ENCODE data around the gene NPTXR.

The NPTXR gene

GRCh38 chr22:38867471-38868285, 23.9 kb upstream of the NPTXR start:
- Histone ChIP-seq H2AK5ac (ENCODE audit: low read length) (no peak overlapping the region), H4K91ac (ENCODE audit: low read depth, low read length) (no peak overlapping the region), H2BK12ac (ENCODE audit: low read length) (no peak overlapping the region), H3K4me1 (ENCODE audit: control insufficient read depth in 1 of 2, insufficient read depth in 2 of 2, low read length in 2 of 2) (peaks cover 0 to 1% of the 10 kb centered on the region in 2 experiments), H3K4me3 (ENCODE audit: low read depth, low read length) (no peak overlapping the region), H3K4ac (ENCODE audit: low read depth, low read length) (no peak overlapping the region), H3K36me3 (ENCODE audit: control insufficient read depth in 1 of 2, insufficient read depth in 2 of 2, low read length in 2 of 2) (peaks cover 4 to 11% of the 10 kb centered on the region in 2 experiments), H3K9ac (ENCODE audit: low read length) (no peak overlapping the region), H4K12ac (ENCODE audit: low read depth, low read length) (no peak overlapping the region), H3K79me2 (ENCODE audit: control insufficient read depth, insufficient read depth, low read length, poor library complexity) (peaks cover 3% of the 10 kb centered on the region), H2BK120ac (ENCODE audit: insufficient read depth, low read length, poor library complexity) (no peak overlapping the region), H2BK5ac (ENCODE audit: low read depth, low read length, poor library complexity) (no peak overlapping the region), H3K14ac (ENCODE audit: low read length) (no peak overlapping the region), H3K27me3 (ENCODE audit: insufficient read depth, low read length) (no peaks in the 10 kb centered on the region), H3K18ac (ENCODE audit: low read length) (no peak overlapping the region), H3K27ac (ENCODE audit: low read depth, low read length) (no peak overlapping the region), H3K79me1 (ENCODE audit: low read length) (peaks cover 4% of the 10 kb centered on the region), H3K23ac (ENCODE audit: low read length) (no peak overlapping the region), H3K9me3 (ENCODE audit: insufficient read depth, low read depth, low read length) (no peaks in the 10 kb centered on the region), H2AFZ (ENCODE audit: insufficient read depth, low read length, poor library complexity) (no peak overlapping the region), H4K8ac (ENCODE audit: low read depth, low read length) (no peak overlapping the region), H3K4me2 (ENCODE audit: low read length) (no peak overlapping the region)
- no peak for DNase-seq
- WGBS (ENCODE audit: extremely low coverage, insufficient coverage, insufficient read length) = no CpG with 5 or more reads among the region's 18 CpGs

- peaks cover 0 to 1% of the 10 kb centered on the region in 2 experiments for H3K4me1 ChIP-seq (ENCODE audit: control insufficient read depth in 1 of 2, insufficient read depth in 2 of 2, low read length in 2 of 2)
- H2BK5ac ChIP-seq (ENCODE audit: low read depth, low read length, poor library complexity) = no peak overlapping the region
- no peaks in the 10 kb centered on the region for H3K79me2 ChIP-seq (ENCODE audit: control insufficient read depth, insufficient read depth, low read length, poor library complexity)
- no peak overlapping the region for H3K14ac ChIP-seq (ENCODE audit: low read length)
- no peak overlapping the region for H4K91ac ChIP-seq (ENCODE audit: low read depth, low read length)
- H2AK5ac ChIP-seq (ENCODE audit: low read length) = no peak overlapping the region
- H3K27me3 ChIP-seq (ENCODE audit: insufficient read depth, low read length) = no peaks in the 10 kb centered on the region
- H3K4ac ChIP-seq (ENCODE audit: low read depth, low read length) = no peak overlapping the region
- H3K36me3 ChIP-seq (ENCODE audit: control insufficient read depth in 1 of 2, insufficient read depth in 2 of 2, low read length in 2 of 2) = peaks cover 4 to 11% of the 10 kb centered on the region in 2 experiments
- H3K4me3 ChIP-seq (ENCODE audit: low read depth, low read length) = no peak overlapping the region
- H3K23ac ChIP-seq (ENCODE audit: low read length) = no peak overlapping the region
- no peak for DNase-seq
- H2AFZ ChIP-seq (ENCODE audit: insufficient read depth, low read length, poor library complexity) = no peak overlapping the region
- no peak overlapping the region for H2BK120ac ChIP-seq (ENCODE audit: insufficient read depth, low read length, poor library complexity)
- H3K4me2 ChIP-seq (ENCODE audit: low read length) = no peak overlapping the region
- no peak overlapping the region for H3K18ac ChIP-seq (ENCODE audit: low read length)
- no CpG with 5 or more reads among the region's 13 CpGs for WGBS (ENCODE audit: extremely low coverage, insufficient coverage, insufficient read length)
- H3K9ac ChIP-seq (ENCODE audit: low read length) = no peak overlapping the region
- H3K27ac ChIP-seq (ENCODE audit: low read depth, low read length) = no peak overlapping the region
- no peak overlapping the region for H4K8ac ChIP-seq (ENCODE audit: low read depth, low read length)
- no peak overlapping the region for H4K12ac ChIP-seq (ENCODE audit: low read depth, low read length)
- no peak overlapping the region for H2BK12ac ChIP-seq (ENCODE audit: low read length)
- H3K79me1 ChIP-seq (ENCODE audit: low read length) = no peaks in the 10 kb centered on the region
- H3K9me3 ChIP-seq (ENCODE audit: insufficient read depth, low read depth, low read length) = no peaks in the 10 kb centered on the region
Observed at GRCh38 chr22:38867124-38867455, 23.3 kb upstream of the NPTXR start.

- H3K4me1 ChIP-seq (ENCODE audit: control insufficient read depth in 1 of 2, insufficient read depth in 2 of 2, low read length in 2 of 2) = peaks cover 0 to 1% of the 10 kb centered on the region in 2 experiments
- no peaks in the 10 kb centered on the region for H3K79me2 ChIP-seq (ENCODE audit: control insufficient read depth, insufficient read depth, low read length, poor library complexity)
- no peak overlapping the region for H3K4me3 ChIP-seq (ENCODE audit: low read depth, low read length)
- H2AFZ ChIP-seq (ENCODE audit: insufficient read depth, low read length, poor library complexity) = no peak overlapping the region
- no peak overlapping the region for H2BK12ac ChIP-seq (ENCODE audit: low read length)
- H4K8ac ChIP-seq (ENCODE audit: low read depth, low read length) = no peak overlapping the region
- H3K14ac ChIP-seq (ENCODE audit: low read length) = no peak overlapping the region
- no peak for DNase-seq
- no peaks in the 10 kb centered on the region for H3K27me3 ChIP-seq (ENCODE audit: insufficient read depth, low read length)
- no peak overlapping the region for H4K12ac ChIP-seq (ENCODE audit: low read depth, low read length)
- no peak overlapping the region for H3K18ac ChIP-seq (ENCODE audit: low read length)
- H3K9me3 ChIP-seq (ENCODE audit: insufficient read depth, low read depth, low read length) = peaks cover 2% of the 10 kb centered on the region
- H2BK5ac ChIP-seq (ENCODE audit: low read depth, low read length, poor library complexity) = no peak overlapping the region
- no peak overlapping the region for H3K4ac ChIP-seq (ENCODE audit: low read depth, low read length)
- no peaks in the 10 kb centered on the region for H3K79me1 ChIP-seq (ENCODE audit: low read length)
- no peak overlapping the region for H3K4me2 ChIP-seq (ENCODE audit: low read length)
- no peak overlapping the region for H3K27ac ChIP-seq (ENCODE audit: low read depth, low read length)
- no CpG with 5 or more reads among the region's 75 CpGs for WGBS (ENCODE audit: extremely low coverage, insufficient coverage, insufficient read length)
- no peak overlapping the region for H4K91ac ChIP-seq (ENCODE audit: low read depth, low read length)
- no peak overlapping the region for H3K23ac ChIP-seq (ENCODE audit: low read length)
- peaks cover 4 to 11% of the 10 kb centered on the region in 2 experiments for H3K36me3 ChIP-seq (ENCODE audit: control insufficient read depth in 1 of 2, insufficient read depth in 2 of 2, low read length in 2 of 2)
- no peak overlapping the region for H2BK120ac ChIP-seq (ENCODE audit: insufficient read depth, low read length, poor library complexity)
- no peak overlapping the region for H2AK5ac ChIP-seq (ENCODE audit: low read length)
- no peak overlapping the region for H3K9ac ChIP-seq (ENCODE audit: low read length)
Observed at GRCh38 chr22:38866399-38867123, 22.7 kb upstream of the NPTXR start.

GRCh38 chr22:38866024-38866398, 22.2 kb upstream of the NPTXR start:
- Histone ChIP-seq H2BK120ac (ENCODE audit: insufficient read depth, low read length, poor library complexity) (no peak overlapping the region), H2AK5ac (ENCODE audit: low read length) (no peak overlapping the region), H4K12ac (ENCODE audit: low read depth, low read length) (no peak overlapping the region), H3K4me1 (ENCODE audit: control insufficient read depth in 1 of 2, insufficient read depth in 2 of 2, low read length in 2 of 2) (no peaks in the 10 kb centered on the region), H4K91ac (ENCODE audit: low read depth, low read length) (no peak overlapping the region), H3K79me1 (ENCODE audit: low read length) (no peaks in the 10 kb centered on the region), H3K4ac (ENCODE audit: low read depth, low read length) (no peak overlapping the region), H2AFZ (ENCODE audit: insufficient read depth, low read length, poor library complexity) (no peak overlapping the region), H3K4me3 (ENCODE audit: low read depth, low read length) (no peak overlapping the region), H3K23ac (ENCODE audit: low read length) (no peak overlapping the region), H2BK5ac (ENCODE audit: low read depth, low read length, poor library complexity) (no peak overlapping the region), H3K18ac (ENCODE audit: low read length) (no peak overlapping the region), H3K9me3 (ENCODE audit: insufficient read depth, low read depth, low read length) (peaks cover 2% of the 10 kb centered on the region), H3K27me3 (ENCODE audit: insufficient read depth, low read length) (no peaks in the 10 kb centered on the region), H3K9ac (ENCODE audit: low read length) (no peak overlapping the region), H3K27ac (ENCODE audit: low read depth, low read length) (no peak overlapping the region), H4K8ac (ENCODE audit: low read depth, low read length) (no peak overlapping the region), H3K79me2 (ENCODE audit: control insufficient read depth, insufficient read depth, low read length, poor library complexity) (no peaks in the 10 kb centered on the region), H2BK12ac (ENCODE audit: low read length) (no peak overlapping the region), H3K4me2 (ENCODE audit: low read length) (no peak overlapping the region), H3K36me3 (ENCODE audit: control insufficient read depth in 1 of 2, insufficient read depth in 2 of 2, low read length in 2 of 2) (peaks cover 4 to 11% of the 10 kb centered on the region in 2 experiments), H3K14ac (ENCODE audit: low read length) (no peak overlapping the region)
- no CpG with 5 or more reads among the region's 15 CpGs for WGBS (ENCODE audit: extremely low coverage, insufficient coverage, insufficient read length)
- no peak for DNase-seq

Data from trophoblast cell (in vitro differentiated cells and primary cell).